GM23338 (cell line): ENCODE measurements around the gene UNC5A. TPM values are rescaled to one million over a fixed set of nuclear protein-coding genes. Genes with fewer than 3 reads are reported as not detected.

Experiments used
- ATAC-seq: fragments of 200-7000 bp; cut with Tn5 transposase; 3 replicates; pipeline ENCODE4 v1.9.1; 2020
- DNase-seq: peaks from one replicate; pipeline ENCODE4 v3.0.0-alpha.2; 2015; ENCODE audit warnings: low spot score
- H2AFZ ChIP-seq: fragments of 200-600 bp; sonication (generic); 2 replicates; pipeline ENCODE4 v1.8.0; 2016; ENCODE audit warnings: antibody characterized with exemption, mild to moderate bottlenecking, moderate library complexity
- H3F3A ChIP-seq: fragments of 200-600 bp; sonication (generic); replicated peaks from 2 replicates; pipeline ENCODE4 v1.8.0; 2017; ENCODE audit warnings: antibody characterized with exemption, mixed run types, low read depth
- H3K27ac ChIP-seq: fragments of 200-600 bp; sonication (generic); 2 replicates; pipeline ENCODE4 v1.6.1; 2016; ENCODE audit warnings: low read depth
- H3K27me3 ChIP-seq: fragments of 200-600 bp; sonication (generic); 2 replicates; pipeline ENCODE4 v1.8.0; 2016; ENCODE audit warnings: mild to moderate bottlenecking, mixed run types, moderate library complexity; ENCODE audit not compliant: insufficient read depth
- H3K36me3 ChIP-seq: fragments of 200-600 bp; sonication (generic); 2 replicates; pipeline ENCODE4 v1.8.0; 2016; ENCODE audit warnings: mild to moderate bottlenecking; ENCODE audit not compliant: insufficient read depth
- H3K4me1 ChIP-seq: fragments of 200-600 bp; sonication (generic); 2 replicates; pipeline ENCODE4 v1.8.0; 2016; ENCODE audit warnings: mild to moderate bottlenecking, moderate library complexity; ENCODE audit not compliant: insufficient read depth
- H3K4me2 ChIP-seq: fragments of 200-600 bp; sonication (generic); 2 replicates; pipeline ENCODE4 v1.7.1; 2017; ENCODE audit warnings: mixed run types
- H3K4me3 ChIP-seq: fragments of 200-600 bp; sonication (generic); 2 replicates; pipeline ENCODE4 v1.6.1; 2016; ENCODE audit warnings: mixed run types
- H3K79me2 ChIP-seq: fragments of 200-600 bp; sonication (generic); replicated peaks from 2 replicates; pipeline ENCODE4 v1.8.0; 2017; ENCODE audit warnings: mild to moderate bottlenecking; ENCODE audit not compliant: insufficient read depth
- H3K9me2 ChIP-seq: fragments of 200-600 bp; sonication (generic); 2 replicates; pipeline ENCODE4 v1.8.0; 2017; ENCODE audit not compliant: insufficient read depth
- H4K20me1 ChIP-seq: fragments of 200-600 bp; sonication (generic); replicated peaks from 2 replicates; pipeline ENCODE4 v1.8.0; 2017; ENCODE audit warnings: mild to moderate bottlenecking; ENCODE audit not compliant: insufficient read depth
- H3K27ac Mint-ChIP-seq: 2 replicates; pipeline ENCODE4 v1.8.0; 2020; ENCODE audit warnings: inconsistent platforms, mild to moderate bottlenecking, moderate library complexity, mixed read lengths
- H3K27me3 Mint-ChIP-seq: 3 replicates; pipeline ENCODE4 v1.8.0; 2022; ENCODE audit warnings: low read depth, mild to moderate bottlenecking, moderate library complexity, mixed read lengths, inconsistent platforms; ENCODE audit not compliant: insufficient read depth, poor library complexity
- H3K36me3 Mint-ChIP-seq: 3 replicates; pipeline ENCODE4 v1.8.0; 2021; ENCODE audit warnings: low read depth, mild to moderate bottlenecking, inconsistent platforms, moderate library complexity, mixed read lengths
- H3K4me1 Mint-ChIP-seq: 3 replicates; pipeline ENCODE4 v1.8.0; 2020; ENCODE audit warnings: mild to moderate bottlenecking, inconsistent platforms, mixed read lengths
- H3K4me3 Mint-ChIP-seq: 3 replicates; pipeline ENCODE4 v1.8.0; 2021; ENCODE audit warnings: moderate library complexity, mild to moderate bottlenecking, inconsistent platforms, mixed read lengths
- H3K9me3 Mint-ChIP-seq: 3 replicates; pipeline ENCODE4 v1.8.0; 2020; ENCODE audit warnings: moderate library complexity, mild to moderate bottlenecking, inconsistent platforms, mixed read lengths
- CTCF ChIP-seq, 2 experiments: fragments of 200-600 bp in 1 of 2; sonication (generic) in 1 of 2; conservative IDR thresholded peaks; 2 replicates each; pipeline versions ENCODE4 v1.5.1 to v1.6.1; 2016 to 2017; ENCODE audit warnings: antibody characterized with exemption in 2 of 2, low read depth in 2 of 2, mild to moderate bottlenecking in 2 of 2, moderate library complexity in 1 of 2
- EZH2phosphoT487 ChIP-seq: fragments of 200-600 bp; sonication (generic); IDR thresholded peaks from one replicate; pipeline ENCODE4 v1.8.1; 2018; ENCODE audit warnings: antibody characterized with exemption; ENCODE audit not compliant: unreplicated experiment
- JUNB ChIP-seq: IDR thresholded peaks from one replicate; pipeline ENCODE4 v1.6.1; 2016; ENCODE audit warnings: antibody characterized with exemption; ENCODE audit not compliant: unreplicated experiment
- ZNF114 ChIP-seq: fragments of 250-450 bp; sonication (Bioruptor Pico); IDR thresholded peaks from 2 replicates; pipeline ENCODE4 v1.5.0; 2020; ENCODE audit warnings: mild to moderate bottlenecking, moderate library complexity
- ZNF331 ChIP-seq: fragments of 250-450 bp; sonication (Bioruptor Pico); IDR thresholded peaks from 2 replicates; pipeline ENCODE4 v1.5.0; 2020; ENCODE audit warnings: low read depth, mild to moderate bottlenecking, moderate library complexity
- polyA plus RNA-seq: library from polyadenylated mRNA; unstranded; fragments of >200 nt; fragmentation: Nextera tagmentation; extraction: Ambion mirVana; gene quantifications from 2 replicates; pipeline ENCODE4 v1.2.1, GENCODE V29; 2016
- total RNA-seq: library from RNA; depleted of rRNA; stranded (reverse); fragments of >200 nt; shearing (Covaris generic); gene quantifications from 2 replicates; pipeline ENCODE4 v1.2.3, GENCODE V29; 2014
- TF ChIP-seq, protein P1 (sequence below): IDR thresholded peaks from one replicate; pipeline ENCODE4 v1.6.1; 2018; ENCODE audit warnings: antibody characterized with exemption; ENCODE audit not compliant: unreplicated experiment

UNC5A gene
- total and polyA plus RNA-seq, 2 experiments from 2014 or later: 0.92 to 3.9 TPM

DNA sequence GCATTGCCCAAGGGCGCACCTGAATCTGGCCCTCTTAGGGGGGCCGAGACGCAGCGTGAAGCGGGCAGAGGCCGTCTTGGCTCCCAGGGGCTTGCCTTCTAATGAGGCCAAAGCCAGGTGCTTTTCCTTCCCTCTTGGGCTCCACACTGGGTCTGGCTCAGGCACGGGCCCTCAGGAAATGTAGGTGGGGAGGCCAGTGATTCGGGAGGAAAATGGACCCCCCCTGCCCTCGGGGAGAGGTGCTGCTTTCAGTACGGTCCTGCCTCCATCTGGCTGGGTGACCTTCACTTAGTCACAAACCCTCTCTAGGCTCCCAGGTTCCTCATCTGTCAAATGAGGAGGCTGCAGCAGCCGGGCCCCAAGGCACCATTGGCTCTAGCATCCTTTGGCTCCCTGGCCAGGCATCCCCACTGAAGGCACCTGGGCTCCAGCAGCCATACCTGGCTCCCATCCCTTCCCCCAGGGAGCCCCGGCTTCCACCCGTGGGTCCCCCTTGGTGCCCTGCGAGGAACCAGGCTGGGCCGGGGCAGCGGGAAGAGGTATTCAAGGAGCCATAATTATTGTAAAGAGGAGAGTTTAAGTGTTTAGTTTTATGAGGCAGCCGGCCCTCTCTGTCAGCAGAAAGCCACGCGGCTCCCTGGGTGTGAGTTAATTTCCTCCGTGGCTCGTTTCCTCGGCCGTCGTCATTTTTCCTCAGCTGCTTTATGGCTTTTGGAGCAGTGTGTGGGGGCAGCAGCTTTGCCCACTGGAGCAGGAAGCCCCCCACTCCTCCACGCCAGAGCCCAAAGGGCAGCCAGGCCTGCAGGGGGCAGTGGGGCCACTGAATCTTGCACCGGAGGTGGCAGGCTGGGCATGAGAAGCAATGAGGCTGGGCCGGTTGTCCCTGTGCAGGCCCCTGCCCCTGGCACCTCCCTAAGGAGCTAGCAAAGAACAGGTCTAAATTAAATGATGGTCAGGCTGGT, 24.9 kb upstream of the UNC5A start:
- Histone ChIP-seq H3K27ac (no peak overlapping the region), H3K4me3 (no peak overlapping the region), H3K4me2 (no peak overlapping the region), H3K27me3 (no peaks in the 10 kb centered on the region), H3F3A (no peaks in the 10 kb centered on the region), H2AFZ (peak overlapping the region; percentile 89), H3K36me3 (no peaks in the 10 kb centered on the region), H3K4me1 (peaks cover 9% of the 10 kb centered on the region; the same call in 1 of the 2 replicates), H3K9me2 (peaks cover 7% of the 10 kb centered on the region), H3K79me2 (no peaks in the 10 kb centered on the region), H4K20me1 (no peaks in the 10 kb centered on the region)
- DNase-seq (no peak), ATAC-seq (peak; percentile 6; the same call in 2 of the 3 replicates)
- Mint-ChIP-seq H3K9me3 (no peaks in the 10 kb centered on the region; the same call in 2 of the 3 replicates), H3K27me3 (peaks cover 22% of the 10 kb centered on the region), H3K27ac (no peak overlapping the region), H3K4me3 (no peak overlapping the region), H3K36me3 (no peaks in the 10 kb centered on the region), H3K4me1 (peaks cover 35% of the 10 kb centered on the region)
- peak; percentile 25 to 53; a peak in 3 of 4 replicates for TF ChIP-seq CTCF (conservative IDR thresholded peaks at IDR 0.05; ENCODE audit: low read depth in 2 of 2)
- no peak for TF ChIP-seq ZNF114

DNA sequence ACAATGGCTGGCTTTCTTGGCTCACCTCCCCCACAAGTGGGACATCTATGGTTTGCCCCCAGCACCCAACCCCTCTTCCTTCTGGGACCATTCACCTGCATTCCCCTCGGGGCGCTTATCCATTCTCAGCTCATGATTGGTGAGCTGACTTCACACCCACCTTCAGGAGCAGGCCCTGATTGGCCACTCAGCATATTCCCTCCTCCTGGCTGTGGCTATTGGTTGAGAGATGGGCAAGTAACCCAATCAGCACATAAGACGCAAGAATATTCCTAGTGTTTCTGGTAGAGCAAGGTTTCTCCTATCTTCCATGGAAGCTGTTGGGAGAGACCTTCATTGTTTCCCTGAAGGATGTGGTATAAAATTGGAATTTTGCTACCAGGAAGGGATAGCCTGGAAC, 22.7 kb upstream of the UNC5A start:
- no peaks in the 10 kb centered on the region for H3K36me3 ChIP-seq
- peaks cover 7% of the 10 kb centered on the region for H3K9me2 ChIP-seq
- Mint-ChIP-seq H3K27ac (no peak overlapping the region), H3K4me3 (no peak overlapping the region), H3K36me3 (no peaks in the 10 kb centered on the region), H3K27me3 (peaks cover 20% of the 10 kb centered on the region), H3K9me3 (no peaks in the 10 kb centered on the region), H3K4me1 (peaks cover 31% of the 10 kb centered on the region)
- no peaks in the 10 kb centered on the region for H3F3A ChIP-seq
- no peak overlapping the region for H3K4me3 ChIP-seq
- H3K27me3 ChIP-seq: no peaks in the 10 kb centered on the region
- TF ChIP-seq ZNF331 (no peak), ZNF114 (no peak), JUNB (no peak), EZH2phosphoT487 (no peak)
- TF ChIP-seq, protein P1, sequence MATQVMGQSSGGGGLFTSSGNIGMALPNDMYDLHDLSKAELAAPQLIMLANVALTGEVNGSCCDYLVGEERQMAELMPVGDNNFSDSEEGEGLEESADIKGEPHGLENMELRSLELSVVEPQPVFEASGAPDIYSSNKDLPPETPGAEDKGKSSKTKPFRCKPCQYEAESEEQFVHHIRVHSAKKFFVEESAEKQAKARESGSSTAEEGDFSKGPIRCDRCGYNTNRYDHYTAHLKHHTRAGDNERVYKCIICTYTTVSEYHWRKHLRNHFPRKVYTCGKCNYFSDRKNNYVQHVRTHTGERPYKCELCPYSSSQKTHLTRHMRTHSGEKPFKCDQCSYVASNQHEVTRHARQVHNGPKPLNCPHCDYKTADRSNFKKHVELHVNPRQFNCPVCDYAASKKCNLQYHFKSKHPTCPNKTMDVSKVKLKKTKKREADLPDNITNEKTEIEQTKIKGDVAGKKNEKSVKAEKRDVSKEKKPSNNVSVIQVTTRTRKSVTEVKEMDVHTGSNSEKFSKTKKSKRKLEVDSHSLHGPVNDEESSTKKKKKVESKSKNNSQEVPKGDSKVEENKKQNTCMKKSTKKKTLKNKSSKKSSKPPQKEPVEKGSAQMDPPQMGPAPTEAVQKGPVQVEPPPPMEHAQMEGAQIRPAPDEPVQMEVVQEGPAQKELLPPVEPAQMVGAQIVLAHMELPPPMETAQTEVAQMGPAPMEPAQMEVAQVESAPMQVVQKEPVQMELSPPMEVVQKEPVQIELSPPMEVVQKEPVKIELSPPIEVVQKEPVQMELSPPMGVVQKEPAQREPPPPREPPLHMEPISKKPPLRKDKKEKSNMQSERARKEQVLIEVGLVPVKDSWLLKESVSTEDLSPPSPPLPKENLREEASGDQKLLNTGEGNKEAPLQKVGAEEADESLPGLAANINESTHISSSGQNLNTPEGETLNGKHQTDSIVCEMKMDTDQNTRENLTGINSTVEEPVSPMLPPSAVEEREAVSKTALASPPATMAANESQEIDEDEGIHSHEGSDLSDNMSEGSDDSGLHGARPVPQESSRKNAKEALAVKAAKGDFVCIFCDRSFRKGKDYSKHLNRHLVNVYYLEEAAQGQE: no peak
- H2AFZ ChIP-seq: no peak overlapping the region
- no peak for DNase-seq
- no peaks in the 10 kb centered on the region for H3K79me2 ChIP-seq
- no peaks in the 10 kb centered on the region for H4K20me1 ChIP-seq
- H3K4me2 ChIP-seq: no peak overlapping the region
- no peak overlapping the region for H3K27ac ChIP-seq
- no peak for ATAC-seq
- peaks cover 9% of the 10 kb centered on the region; the same call in 1 of the 2 replicates for H3K4me1 ChIP-seq
